Brain pericyte (primary cell): ENCODE results near the gene SCN8A.

ENCODE experiments used
- DNase-seq: peaks from one replicate; pipeline ENCODE4 v3.0.0-alpha.2; 2012; ENCODE audit warnings: low read depth, low spot score

SCN8A gene

DNA sequence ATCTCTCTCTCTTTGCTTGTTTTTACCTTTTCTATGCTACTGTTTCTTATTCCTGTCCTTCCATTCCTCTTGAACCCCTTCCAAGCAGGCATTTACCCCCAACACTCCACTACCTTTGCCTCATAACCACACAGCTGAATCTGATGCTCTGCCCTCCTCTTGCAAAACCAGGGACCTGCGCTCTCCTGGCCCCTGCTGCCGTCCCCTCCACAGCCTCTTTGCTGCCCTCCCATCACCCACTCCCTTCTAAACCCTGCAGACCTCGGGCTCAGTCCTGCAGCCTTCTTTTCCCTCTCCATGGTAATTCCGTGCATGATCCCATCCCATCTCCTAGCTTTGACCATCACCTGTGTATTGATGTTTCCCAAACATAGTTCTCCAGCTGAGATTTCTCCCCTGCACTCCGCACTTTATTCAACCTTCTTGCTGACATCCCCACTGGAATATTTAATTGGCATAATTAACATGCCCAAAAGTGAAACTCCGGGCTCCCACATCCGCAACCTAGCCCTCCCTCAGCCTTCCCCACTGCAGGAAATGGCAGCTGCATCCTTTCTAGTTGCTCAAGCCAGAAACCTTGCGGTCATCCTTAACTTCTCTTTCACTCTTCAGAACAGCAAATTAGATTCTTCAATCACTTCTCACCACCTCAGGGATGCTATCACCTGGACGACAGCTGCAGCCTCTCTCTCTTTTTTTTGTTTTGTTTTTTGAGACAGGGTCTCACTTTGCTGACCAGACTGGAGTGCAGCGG is 241.5 kb downstream of the SCN8A start:
- no peak for DNase-seq

DNA sequence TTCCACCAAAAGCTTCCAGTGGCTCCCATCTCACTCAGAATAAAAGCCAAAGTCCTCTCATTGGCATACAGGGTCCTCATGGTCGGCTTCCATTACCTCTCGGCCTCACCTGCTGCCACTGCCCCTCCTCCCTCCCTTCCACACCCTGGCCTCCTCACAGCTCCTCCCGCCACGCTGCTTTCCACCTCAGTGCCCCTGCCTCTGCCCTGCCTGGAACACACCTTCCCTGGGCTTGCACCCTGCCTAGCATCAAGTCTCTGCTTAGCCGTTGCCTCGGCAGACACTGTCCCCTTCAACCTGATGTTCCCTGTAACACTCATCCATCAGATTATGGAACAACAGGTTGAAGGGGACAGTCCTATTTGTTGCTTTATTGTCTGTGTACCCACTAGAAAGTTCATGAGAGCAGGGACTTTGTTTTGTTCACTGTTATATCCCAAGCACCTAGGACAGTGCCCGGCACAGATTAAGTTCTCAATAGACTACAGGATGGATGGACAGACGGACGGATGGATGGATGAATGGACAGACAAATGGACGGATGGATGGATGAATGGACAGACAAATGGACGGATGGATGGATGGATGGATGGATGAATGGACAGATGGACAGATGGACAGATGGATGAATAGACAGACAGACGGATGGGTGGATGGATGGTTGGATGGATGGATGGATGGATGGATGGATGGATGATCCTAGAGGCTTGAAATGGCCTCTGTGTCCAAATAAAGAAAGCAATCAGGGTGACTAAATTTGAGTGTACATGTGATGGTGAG is 242.6 kb downstream of the SCN8A start:
- DNase-seq = no peak

DNA sequence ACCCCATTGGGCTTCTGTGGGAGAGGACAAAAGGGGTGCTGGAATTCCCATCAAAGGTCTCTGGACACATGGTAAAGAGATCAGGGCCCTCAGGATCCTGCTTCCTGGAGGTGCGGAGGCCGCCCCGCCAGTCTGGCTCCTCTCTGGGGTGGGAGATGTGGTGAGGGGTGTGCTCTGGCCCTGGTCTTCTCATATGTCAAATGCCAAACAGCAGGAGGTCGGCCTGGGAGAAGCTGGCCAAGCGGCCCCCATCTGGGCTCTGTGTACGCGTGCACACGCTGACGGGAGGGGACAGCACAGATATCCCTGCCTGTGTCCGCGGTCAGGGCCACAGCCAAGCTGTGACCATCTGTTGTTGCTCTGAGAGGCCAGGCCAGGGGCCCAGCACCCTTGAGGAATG is 243.4 kb downstream of the SCN8A start:
- DNase-seq = no peak

DNA sequence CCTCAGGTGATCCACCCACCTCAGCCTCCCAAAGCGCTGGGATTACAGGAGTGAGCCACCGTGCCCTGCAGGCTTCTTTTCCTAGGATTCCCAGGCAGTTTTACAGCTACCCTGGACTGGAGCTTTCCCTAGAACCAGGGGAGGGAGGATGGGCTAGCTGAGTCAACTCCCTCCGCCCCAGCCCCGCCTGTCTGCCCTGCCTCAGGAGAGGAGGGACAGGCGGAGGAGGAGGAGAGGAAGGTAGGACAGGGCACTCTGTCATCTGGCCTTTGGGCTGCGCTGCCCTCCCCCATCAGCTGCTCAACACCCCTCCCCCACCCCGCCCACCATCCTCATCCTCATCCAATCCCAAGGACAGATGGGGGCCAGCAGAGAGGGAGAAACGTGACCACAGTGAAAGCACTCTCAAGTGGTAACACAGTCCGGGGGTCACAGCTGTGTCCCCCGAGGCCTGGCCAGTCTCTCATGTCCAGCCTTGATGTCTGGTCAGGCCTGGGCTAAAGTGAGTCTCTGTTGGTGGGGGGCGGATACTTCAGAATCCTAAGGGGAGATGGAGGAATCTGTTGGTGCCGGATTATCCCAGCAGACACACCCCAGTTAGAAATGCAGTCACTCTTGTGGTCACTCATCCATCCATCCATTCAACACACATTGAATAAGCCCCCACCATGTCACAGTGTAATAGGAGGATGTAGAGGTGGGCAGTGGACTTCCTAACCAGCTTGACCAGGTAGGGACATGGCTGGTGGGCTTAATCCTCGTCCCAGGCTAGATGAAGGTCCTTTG is 245.2 kb downstream of the SCN8A start:
- DNase-seq = no peak

DNA sequence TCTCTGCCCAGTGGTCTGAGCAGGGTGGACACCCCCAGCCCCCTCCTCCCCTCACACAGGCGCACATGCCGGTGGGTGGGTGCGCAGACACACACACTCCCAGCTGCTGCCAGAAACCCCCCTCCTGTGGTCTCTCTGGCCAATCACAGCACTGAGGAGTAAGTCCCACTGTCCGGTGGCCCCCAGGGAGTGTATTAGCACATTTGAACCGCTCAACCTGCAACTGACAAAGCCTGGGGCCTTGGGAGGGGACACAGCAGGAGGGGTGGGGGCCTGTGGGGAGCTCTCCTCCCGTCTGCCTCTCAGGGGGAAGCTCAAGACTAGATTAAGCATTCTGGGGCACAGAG is 245.8 kb downstream of the SCN8A start:
- DNase-seq = no peak

DNA sequence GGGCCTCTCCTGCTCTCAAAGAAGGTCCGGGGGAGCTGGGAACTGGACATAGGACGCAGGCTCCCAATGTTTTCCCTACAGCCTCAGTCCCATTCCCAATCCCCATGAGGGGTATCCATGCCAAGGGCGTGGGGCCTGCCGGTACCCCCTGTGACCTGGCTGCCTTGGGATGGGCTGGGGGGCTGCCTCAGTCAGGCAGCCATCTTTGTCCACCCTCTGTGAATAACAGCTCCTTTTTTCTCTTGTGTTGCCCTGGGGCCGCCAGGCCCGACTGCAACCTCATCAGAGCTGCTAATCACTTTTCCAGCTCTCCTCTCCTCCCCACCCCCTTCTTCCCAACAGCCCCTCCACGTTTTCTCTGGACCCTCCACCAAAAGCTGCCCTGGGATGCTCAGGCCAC is 246.3 kb downstream of the SCN8A start:
- no peak for DNase-seq

DNA sequence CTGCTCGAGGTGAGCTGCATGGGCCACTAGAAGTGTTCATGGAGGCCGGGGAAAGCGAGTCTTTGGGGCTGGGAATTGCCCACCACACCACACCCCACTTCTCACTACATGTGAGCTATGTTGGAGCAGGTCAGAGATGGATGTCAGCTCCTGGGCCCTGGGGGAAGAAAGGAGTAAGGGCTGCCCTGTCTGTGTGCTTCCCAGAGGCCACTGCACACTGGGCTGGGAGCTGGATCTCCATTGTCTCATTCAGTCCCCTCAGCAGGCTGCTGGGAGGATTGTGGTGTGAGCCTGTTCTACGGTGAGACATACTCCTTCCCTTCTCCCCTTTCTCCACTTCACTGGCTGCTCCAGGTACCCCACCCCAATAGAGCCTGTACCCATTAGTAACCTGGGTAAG is 247.0 kb downstream of the SCN8A start:
- DNase-seq = no peak

DNA sequence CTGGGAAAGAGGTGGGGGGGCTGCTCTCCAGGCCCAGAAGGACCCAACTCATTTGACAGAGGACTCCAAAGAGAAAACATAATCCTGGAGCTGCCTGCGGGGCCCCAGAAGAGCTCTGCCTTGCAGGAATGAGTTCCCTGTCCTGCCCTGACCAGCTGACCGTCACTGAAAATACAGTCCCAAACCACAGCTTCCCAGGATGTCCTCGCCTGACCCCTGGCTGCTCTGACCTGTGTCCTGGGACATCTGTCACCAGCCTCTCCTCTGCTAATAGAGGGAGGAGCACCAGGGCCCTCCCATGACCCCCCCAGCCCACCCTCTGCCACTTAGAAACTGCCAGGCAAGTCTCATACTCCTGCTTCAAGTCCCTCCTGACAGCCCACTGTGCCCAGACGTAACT is 247.7 kb downstream of the SCN8A start:
- no peak for DNase-seq

DNA sequence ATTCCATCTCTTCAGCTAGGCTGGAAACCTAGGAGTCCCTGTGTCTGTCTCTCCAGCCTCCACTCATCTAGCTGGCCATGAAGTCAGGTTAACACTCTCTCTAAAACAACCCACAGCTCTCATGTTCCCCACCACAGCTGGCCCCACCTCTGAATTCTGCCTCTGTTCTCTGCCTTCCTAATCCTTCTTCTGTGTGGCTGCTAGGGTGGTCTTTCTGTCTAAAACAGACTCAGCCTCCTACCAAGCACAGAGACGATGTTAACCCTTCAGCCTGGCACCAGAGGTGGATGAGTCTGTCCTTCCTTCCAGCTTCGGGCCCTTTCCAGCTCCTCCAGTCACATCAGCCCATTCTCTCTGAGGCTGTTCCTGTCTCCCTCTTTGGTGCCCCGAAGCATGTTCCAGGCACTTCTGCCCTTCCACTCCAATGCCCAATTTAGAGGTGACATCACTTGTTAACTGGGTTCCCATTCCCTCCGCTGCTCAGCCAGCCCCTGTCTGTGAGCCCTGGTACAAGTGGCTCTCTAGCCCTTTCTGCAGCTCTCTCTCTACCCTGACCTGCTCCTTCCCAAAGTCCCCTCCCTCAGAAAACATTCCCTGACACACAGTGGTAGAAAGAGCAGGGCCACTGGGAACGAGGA is 248.4 kb downstream of the SCN8A start:
- no peak for DNase-seq

DNA sequence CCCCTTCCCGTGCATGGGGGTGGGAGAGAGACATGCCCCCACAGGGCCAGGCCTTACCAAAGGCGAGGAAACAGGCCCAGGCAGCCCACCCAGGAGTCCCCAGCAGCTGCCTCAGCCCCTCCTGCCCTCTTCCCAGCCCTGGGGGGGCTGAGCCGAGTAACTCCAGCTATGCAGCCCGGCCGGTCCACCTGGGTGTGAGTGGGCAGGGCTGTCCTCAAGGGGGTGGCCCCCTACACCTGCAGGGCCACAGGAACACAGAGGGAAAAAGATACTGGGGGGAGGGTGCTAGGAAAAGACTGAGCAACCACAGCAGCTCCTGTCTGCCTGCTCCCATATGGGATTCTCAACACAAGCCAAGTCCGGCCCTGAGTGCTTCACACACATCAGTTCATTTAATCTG is 249.9 kb downstream of the SCN8A start:
- no peak for DNase-seq

DNA sequence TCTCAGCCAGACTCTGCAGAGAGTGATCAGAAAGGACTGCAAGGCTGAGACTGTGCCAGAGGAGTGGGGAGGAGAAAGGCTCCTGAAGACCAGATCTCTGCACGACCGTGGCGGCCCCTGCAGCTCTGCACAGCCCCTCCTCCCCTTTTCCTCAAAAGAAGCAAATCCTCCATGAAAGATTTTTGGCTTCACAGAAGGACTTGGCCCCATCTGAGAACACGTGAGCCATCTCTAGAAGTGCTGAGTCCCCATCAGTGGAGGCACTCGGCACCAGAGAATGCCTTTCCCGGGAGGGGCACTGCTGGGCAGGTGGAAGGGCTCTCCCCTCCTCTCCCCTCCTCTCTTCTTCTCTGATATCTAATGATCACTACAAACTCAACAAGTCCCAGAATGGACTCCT is 250.7 kb downstream of the SCN8A start:
- no peak for DNase-seq

DNA sequence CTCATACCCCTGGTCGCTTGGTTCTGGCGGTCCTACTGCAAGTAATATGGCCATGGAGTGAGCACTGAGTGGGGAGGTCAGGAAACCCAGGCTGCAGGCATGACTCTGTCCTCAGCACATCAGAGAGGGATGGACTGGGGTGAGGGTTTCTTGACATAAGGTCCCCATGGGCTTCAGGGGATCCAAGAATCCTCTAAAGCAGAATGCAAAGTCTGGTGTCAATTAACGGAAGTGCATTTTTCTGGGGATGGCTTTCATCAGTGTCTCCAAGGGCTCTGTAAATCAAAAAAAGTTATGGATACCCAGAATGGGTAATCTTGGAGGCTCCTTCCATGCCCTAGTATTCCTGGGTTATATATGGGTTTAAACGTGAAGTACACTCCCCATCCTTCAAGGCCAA is 253.8 kb downstream of the SCN8A start:
- DNase-seq = no peak

DNA sequence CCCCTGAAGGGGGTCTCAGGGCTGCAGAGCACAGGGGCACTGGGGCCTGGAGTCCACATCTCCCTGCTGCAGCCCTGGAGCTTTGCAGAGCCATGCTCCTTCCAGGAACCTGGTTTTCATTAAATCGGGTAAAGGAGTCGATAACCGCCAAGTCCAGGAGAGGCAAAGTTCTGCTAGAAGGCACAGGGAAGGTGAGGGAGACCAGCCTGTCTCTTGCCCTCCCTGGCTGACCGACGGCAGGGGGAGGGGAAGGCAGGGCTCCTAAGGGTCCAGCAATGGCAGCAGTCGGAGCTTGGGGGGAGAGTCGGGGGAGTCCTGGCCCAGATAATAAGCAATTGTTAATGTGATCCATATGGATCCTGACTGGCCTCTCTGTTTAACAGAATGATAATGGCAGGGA is 254.4 kb downstream of the SCN8A start:
- no peak for DNase-seq

DNA sequence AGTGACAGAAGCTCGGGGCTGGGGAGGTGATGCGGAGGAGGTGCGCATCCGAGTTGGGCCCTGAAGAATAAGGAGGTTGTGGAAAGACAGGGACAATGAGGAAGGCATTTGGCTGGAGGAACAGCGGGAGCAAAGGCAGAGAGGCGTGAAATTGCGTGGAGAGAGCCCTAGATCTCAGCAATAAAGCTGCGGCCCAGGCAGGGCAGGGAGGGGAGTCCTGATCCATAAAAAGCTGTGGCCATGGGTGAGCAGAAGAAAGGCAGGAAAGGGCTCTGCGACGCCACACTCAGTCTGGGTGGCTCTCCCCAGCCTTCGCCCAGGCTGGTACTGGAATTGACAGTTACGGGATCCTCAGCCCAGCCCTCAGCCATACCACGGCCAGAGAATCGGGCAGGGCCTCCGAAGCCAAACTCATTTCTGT is 255.2 kb downstream of the SCN8A start:
- no peak for DNase-seq

DNA sequence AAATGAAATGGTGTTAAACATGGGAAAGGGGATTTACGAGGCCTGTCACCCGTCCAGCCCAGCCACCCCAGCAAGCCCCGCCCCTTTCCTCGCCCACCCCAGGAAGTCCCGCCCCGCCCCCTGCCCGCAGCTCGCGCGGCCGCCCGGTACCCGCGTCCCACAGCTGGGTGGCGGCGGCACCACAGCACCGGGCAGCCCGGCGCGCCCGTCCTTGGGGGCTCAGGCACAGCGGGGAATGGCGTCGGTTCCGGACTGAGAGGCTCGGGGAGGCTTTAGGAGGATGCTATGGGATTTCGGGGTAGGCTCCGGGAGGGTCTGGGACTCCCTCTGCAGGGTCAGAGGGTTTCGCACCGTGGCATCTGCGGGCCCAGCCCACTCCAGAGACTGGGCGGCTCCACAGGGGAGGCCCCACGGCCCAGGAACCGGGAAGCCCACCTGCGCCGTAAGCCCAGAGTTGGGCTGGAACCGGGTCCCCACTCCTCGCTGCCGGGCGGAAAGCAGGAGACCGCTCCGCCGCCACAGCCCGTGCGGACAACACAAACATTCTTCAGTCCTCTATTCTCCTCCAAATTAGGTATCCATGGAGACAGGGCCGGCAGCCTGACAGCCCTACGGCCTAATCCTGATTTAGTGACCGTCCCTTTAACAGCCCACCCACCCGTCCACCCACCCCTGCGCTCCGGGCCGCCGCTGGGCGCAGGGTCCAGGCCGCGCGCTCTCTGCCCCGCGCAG is 256.0 kb downstream of the SCN8A start:
- DNase-seq = no peak

DNA sequence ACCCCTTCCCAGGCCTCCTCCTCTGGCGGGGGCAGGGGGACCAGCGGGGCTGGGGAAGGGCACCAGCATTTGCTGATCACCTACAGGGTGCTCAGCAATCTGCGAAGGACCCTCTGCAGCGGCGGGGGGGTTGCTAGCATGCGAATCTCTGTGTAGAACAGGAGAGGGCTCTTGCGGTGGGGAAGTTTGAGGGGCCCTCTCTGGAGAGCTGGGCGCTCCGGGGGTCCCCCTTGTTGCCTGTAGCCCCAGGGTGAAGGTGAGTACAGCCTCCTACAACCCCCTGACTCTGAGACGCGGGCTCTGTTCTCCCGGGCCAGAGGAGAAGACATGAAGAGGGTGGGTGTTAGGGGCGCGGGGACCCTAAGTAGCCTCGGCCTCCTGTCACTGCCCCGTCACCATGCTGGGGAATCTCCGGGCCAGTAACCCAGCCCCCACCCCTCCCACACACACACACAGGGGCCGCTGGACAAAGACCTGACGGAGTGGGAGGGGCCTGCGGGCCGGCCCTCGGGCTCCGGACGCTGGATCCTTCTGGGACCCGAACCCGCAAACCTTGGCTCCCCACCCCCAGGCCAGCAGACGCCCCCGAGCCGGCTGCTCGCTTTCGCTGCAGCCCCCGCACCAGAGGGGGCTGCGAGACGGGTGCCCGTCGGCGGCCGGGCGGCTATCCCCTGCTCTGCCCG is 256.8 kb downstream of the SCN8A start:
- DNase-seq = no peak

DNA sequence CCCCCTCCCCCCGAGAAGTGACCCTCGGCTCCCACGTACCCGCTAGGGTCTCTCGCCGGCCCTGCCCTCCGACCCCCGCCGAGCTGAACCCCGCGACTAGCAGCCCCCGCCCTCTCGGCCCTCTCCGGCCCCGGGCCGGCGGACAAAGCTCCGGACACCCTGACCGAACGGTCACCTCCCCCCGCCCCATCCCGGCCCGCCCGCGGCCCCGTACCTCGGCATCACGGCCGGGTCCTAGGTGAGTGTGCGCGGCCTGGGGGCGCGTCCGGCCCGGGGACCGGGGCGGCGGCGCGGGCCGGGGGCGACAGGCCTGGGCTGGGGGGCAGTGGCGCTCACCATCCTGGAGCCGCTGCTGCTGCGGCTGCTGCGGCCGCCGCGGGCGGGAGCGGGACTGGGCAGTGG is 257.3 kb downstream of the SCN8A start, which contains the start of gene FIGNL2:
TSS of gene FIGNL2 (minus strand) at position 393 of the 402 bp plus-strand sequence. CDS start 26,305 bp downstream, outside the sequence.
- DNase-seq = no peak

DNA sequence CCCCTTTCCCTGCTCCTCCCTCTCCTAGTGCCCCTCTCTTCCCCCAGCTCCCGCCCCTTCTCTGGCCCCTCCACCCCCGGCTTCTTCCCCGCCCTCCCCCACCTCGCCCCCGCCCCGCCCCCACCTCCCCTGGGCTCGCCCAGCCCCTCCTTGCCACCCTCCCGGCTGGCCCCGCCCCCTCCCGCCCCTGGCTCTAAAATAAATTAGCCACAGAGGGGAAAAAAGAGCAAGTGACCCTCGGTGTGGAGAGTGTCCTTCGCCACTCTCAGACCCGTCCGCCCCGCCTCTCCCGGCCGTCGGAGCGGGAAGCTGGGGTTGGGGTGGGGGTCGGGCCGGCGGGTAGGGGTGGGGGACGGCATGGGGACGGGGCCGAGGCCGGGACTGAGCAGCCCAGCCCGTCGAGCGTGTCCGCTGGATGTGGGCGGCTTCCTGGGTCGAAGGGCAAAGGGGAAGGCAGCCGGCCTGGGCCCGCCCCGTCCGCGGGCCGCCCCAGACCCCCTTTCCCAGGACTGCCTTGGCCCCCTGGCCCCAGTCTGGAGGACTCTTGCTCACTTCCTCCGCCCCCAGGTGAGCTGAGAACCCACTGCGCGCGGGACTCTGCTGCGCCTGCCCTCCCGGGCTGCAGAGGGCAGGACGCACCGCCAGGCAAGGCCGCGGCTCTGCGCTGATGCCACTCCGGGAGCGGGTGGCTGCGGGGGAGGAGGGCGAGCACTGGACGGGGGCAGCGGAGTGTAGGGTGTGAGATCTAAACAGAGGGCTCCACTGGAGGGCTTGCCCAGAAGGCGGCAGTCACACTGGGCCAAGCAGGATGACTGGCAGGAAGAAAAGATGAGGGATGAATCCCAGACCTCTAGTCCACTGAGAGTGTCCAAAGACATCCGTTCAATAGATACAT is 258.1 kb downstream of the SCN8A start:
- no peak for DNase-seq

DNA sequence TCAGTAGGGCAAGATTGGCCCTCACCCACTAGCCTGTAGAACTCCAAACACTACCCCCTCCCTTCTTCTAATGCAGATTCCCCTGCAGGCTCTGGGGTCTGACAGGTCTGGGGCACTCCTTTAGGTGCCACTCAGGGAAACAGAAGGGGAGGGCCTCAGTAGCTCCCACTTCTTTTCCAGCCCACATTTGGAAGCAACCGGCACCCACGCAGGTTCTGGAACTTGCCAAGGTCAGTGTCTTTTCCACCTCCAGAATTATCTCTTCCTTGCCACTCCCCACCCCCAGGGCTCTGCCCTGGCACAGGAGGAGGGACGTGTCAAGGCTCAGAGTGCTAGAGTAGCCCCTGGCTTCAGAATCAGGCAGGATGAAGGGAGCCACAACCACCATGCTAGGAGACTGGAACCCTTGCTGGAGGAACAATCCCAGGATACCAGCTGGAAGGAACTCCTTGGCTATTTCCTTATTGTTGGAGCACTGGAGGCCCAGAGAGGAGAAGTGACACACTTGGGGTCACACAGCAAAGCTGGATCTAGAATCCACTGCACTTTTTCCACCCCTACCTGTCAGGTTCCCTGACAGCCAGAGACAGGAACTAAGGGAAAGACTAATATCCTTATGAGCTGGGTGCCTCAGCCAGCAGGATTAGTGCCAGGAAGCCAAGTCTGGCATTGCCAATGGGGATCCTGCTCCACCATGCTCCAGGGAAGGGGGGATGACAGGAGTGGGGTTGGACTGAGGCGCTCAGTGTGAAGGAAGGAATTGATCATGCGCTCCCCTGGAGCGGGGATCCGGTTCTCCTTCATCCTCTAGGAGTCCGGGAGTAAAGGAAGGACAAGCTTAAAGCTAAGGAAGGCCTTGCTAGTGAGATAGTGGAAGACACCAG is 259.3 kb downstream of the SCN8A start:
- no peak for DNase-seq
